K562 (cell line): ENCODE data around the gene CRYBG1. TPM values are rescaled to one million over a fixed set of nuclear protein-coding genes. Genes with fewer than 3 reads are reported as not detected.
A peak's percentile ranks its signal among the peaks of the same experiment; 100 is the strongest.

Experiments used
- CAMTA2 ChIP-seq: fragments of 250-450 bp; sonication (Bioruptor Pico); conservative IDR thresholded peaks from 2 replicates; pipeline ENCODE4 v1.5.1; 2022
- ETV5 ChIP-seq: sonication (generic); formaldehyde crosslinking; IDR thresholded peaks from 2 replicates; pipeline ENCODE4 v1.4.0; 2020; ENCODE audit warnings: low read depth, mild to moderate bottlenecking, missing genetic modification reagents
- EZH2 ChIP-seq: IDR thresholded peaks from 2 replicates; pipeline ENCODE4 v1.6.1; 2012; ENCODE audit warnings: low read depth, mild to moderate bottlenecking, inconsistent platforms, low read length, borderline replicate concordance
- FOXP1 ChIP-seq: sonication (generic); formaldehyde crosslinking; IDR thresholded peaks from 2 replicates; pipeline ENCODE4 v1.8.0; 2022; ENCODE audit warnings: mild to moderate bottlenecking, missing genetic modification reagents
- HEY1 ChIP-seq: fragments of 250-450 bp; sonication (Bioruptor Pico); IDR thresholded peaks from 2 replicates; pipeline ENCODE4 v1.5.0; 2020; ENCODE audit warnings: mild to moderate bottlenecking, moderate library complexity, borderline replicate concordance
- HMG20A ChIP-seq: fragments of 450-650 bp; formaldehyde crosslinking; conservative IDR thresholded peaks from 2 replicates; pipeline ENCODE4 v1.4.0; 2020; ENCODE audit warnings: mild to moderate bottlenecking, mixed read lengths
- HSF4 ChIP-seq: fragments of 250-450 bp; sonication (Bioruptor Pico); IDR thresholded peaks from 2 replicates; pipeline ENCODE4 v2.1.2; 2022; ENCODE audit warnings: mild to moderate bottlenecking, moderate library complexity, borderline replicate concordance
- IFI16 ChIP-seq: fragments of 250-450 bp; sonication (Bioruptor Pico); IDR thresholded peaks from 2 replicates; pipeline ENCODE4 v2.1.2; 2022; ENCODE audit warnings: mild to moderate bottlenecking, inconsistent platforms
- MECOM ChIP-seq: fragments of 250-450 bp; sonication (Bioruptor Pico); IDR thresholded peaks from 2 replicates; pipeline ENCODE4 v1.8.0; 2022; ENCODE audit warnings: inconsistent platforms
- MEF2D ChIP-seq: conservative IDR thresholded peaks from 2 replicates; pipeline ENCODE4 v1.6.1; 2016; ENCODE audit warnings: low read depth, missing genetic modification characterization, missing compliant biosample characterization
- NFE2 ChIP-seq: IDR thresholded peaks from 2 replicates; pipeline ENCODE4 v1.6.1; 2014; ENCODE audit warnings: antibody characterized with exemption, low read depth
- NFXL1 ChIP-seq: fragments of 450-650 bp; formaldehyde crosslinking; IDR thresholded peaks from 2 replicates; pipeline ENCODE4 v1.4.0; 2021; ENCODE audit warnings: mild to moderate bottlenecking
- POLR2H ChIP-seq: IDR thresholded peaks from 2 replicates; pipeline ENCODE4 v1.6.1; 2016; ENCODE audit warnings: missing genetic modification characterization, low read depth, mild to moderate bottlenecking, control low read depth, missing compliant biosample characterization, moderate library complexity
- PPARD ChIP-seq: fragments of 250-450 bp; sonication (Bioruptor Pico); IDR thresholded peaks from 2 replicates; pipeline ENCODE4 v1.8.0; 2022; ENCODE audit warnings: inconsistent platforms, mild to moderate bottlenecking, moderate library complexity
- SIRT6 ChIP-seq: IDR thresholded peaks from one replicate; pipeline ENCODE4 v1.6.1; 2012; ENCODE audit warnings: low read depth, mild to moderate bottlenecking, control low read depth, inconsistent platforms, low read length, moderate library complexity
- TCF7L2 ChIP-seq: fragments of 150-350 bp; IDR thresholded peaks from 2 replicates; pipeline ENCODE4 v1.6.1; 2016; ENCODE audit warnings: low read depth, mild to moderate bottlenecking, low read length, moderate library complexity
- XRCC5 ChIP-seq: fragments of 200-400 bp; formaldehyde crosslinking; IDR thresholded peaks from 2 replicates; pipeline ENCODE4 v1.6.1; 2017; ENCODE audit warnings: low read depth, mild to moderate bottlenecking, low read length
- ZBTB8A ChIP-seq: fragments of 450-650 bp; IDR thresholded peaks from 2 replicates; pipeline ENCODE4 v1.6.1; 2018; ENCODE audit warnings: mild to moderate bottlenecking, moderate library complexity; ENCODE audit not compliant: partially characterized antibody
- ZKSCAN3 ChIP-seq: fragments of 250-450 bp; sonication (Bioruptor Pico); IDR thresholded peaks from 2 replicates; pipeline ENCODE4 v1.4.0; 2020
- ZNF445 ChIP-seq: fragments of 250-450 bp; sonication (Bioruptor Pico); IDR thresholded peaks from 2 replicates; pipeline ENCODE4 v1.4.0; 2020; ENCODE audit warnings: low read depth, mild to moderate bottlenecking, moderate library complexity
- ZNF830 ChIP-seq: fragments of 250-450 bp; sonication (Bioruptor Pico); IDR thresholded peaks from 2 replicates; pipeline ENCODE4 v1.5.0; 2021; ENCODE audit warnings: mild to moderate bottlenecking
- polyA plus RNA-seq, 8 experiments: library from polyadenylated mRNA; depleted of rRNA in 4 of 8; stranded (reverse) in 5 of 8; unstranded in 3 of 8; fragments of >200 nt; fragmentation: Nextera tagmentation in 2 of 8; fragmentation: Illumina TruSeq in 1 of 8; extraction: Ambion mirVana in 2 of 8; extraction: Trizol in 1 of 8; gene quantifications; 2 replicates each; pipeline versions ENCODE4 v1.2.1 to v1.2.3, GENCODE V29; 2011 to 2014; ENCODE audit warnings: inconsistent platforms in 1 of 8, missing spikeins in 1 of 8
- total RNA-seq, 7 experiments: library from RNA; depleted of rRNA in 6 of 7; stranded (reverse); fragments of >200 nt in 6 of 7; fragmentation: Illumina TruSeq in 2 of 7; extraction: Trizol in 2 of 7; gene quantifications; 2 replicates each; pipeline versions ENCODE4 v1.2.1 to v1.2.3, GENCODE V29; 2011 to 2021; ENCODE audit warnings: low replicate concordance in 1 of 7
- TF ChIP-seq, protein P1 (sequence below): IDR thresholded peaks from 3 replicates; pipeline ENCODE4 v1.6.1; 2011; ENCODE audit warnings: borderline replicate concordance, mild to moderate bottlenecking; ENCODE audit not compliant: insufficient read length, insufficient read depth
- TF ChIP-seq, protein P2 (sequence below): fragments of 450-650 bp; formaldehyde crosslinking; IDR thresholded peaks from 2 replicates; pipeline ENCODE4 v1.4.0; 2020; ENCODE audit warnings: mild to moderate bottlenecking, moderate library complexity
- TF ChIP-seq, protein P3 (sequence below): fragments of 250-450 bp; sonication (Bioruptor Pico); IDR thresholded peaks from 2 replicates; pipeline ENCODE4 v1.9.0; 2021; ENCODE audit warnings: mild to moderate bottlenecking, inconsistent platforms
- TF ChIP-seq, protein P4 (sequence below): fragments of 250-450 bp; sonication (Bioruptor Pico); IDR thresholded peaks from 2 replicates; pipeline ENCODE4 v1.4.0; 2020

The CRYBG1 gene
- total and polyA plus RNA-seq, 9 of the 15 experiments (the other 6 are each of a cell fraction or from before 2014, with no cell fraction given), result 0.07 to 0.47 (median 0.11) TPM

DNA sequence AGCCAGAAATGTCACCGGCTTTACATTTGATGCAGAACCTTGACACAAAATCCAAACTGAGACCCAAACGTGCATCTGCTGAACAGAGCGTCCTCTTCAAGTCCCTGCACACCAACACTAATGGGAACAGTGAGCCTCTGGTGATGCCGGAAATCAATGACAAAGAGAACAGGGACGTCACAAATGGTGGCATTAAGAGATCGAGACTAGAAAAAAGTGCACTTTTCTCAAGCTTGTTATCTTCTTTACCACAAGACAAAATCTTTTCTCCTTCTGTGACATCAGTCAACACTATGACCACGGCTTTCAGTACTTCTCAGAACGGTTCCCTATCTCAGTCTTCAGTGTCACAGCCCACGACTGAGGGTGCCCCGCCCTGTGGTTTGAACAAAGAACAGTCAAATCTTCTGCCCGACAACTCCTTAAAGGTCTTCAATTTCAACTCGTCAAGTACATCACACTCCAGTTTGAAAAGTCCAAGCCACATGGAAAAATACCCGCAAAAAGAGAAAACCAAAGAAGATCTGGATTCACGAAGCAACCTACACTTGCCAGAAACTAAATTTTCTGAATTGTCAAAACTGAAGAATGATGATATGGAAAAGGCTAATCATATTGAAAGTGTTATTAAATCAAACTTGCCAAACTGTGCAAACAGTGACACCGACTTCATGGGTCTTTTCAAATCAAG, 160.3 kb downstream of the CRYBG1 start (continued):
- TF ChIP-seq, protein P1, sequence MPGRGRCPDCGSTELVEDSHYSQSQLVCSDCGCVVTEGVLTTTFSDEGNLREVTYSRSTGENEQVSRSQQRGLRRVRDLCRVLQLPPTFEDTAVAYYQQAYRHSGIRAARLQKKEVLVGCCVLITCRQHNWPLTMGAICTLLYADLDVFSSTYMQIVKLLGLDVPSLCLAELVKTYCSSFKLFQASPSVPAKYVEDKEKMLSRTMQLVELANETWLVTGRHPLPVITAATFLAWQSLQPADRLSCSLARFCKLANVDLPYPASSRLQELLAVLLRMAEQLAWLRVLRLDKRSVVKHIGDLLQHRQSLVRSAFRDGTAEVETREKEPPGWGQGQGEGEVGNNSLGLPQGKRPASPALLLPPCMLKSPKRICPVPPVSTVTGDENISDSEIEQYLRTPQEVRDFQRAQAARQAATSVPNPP, result no peak
- TF ChIP-seq POLR2H (tag) (no peak), ETV5 (CRISPR knock-in tag) (no peak), ZKSCAN3 (no peak), NFE2 (peak; percentile 60), FOXP1 (CRISPR knock-in tag) (no peak), IFI16 (CRISPR knock-in tag) (no peak), ZBTB8A (no peak), NFXL1 (no peak), SIRT6 (no peak), HSF4 (no peak), EZH2 (no peak; the same call in 1 of the 2 replicates), XRCC5 (no peak), ZNF445 (CRISPR knock-in tag) (no peak), TCF7L2 (no peak), MECOM (CRISPR knock-in tag) (no peak), CAMTA2 (no peak), ZNF830 (CRISPR knock-in tag) (no peak), HEY1 (no peak), PPARD (CRISPR knock-in tag) (no peak), HMG20A (CRISPR knock-in tag) (no peak), MEF2D (no peak)
- TF ChIP-seq, protein P2, sequence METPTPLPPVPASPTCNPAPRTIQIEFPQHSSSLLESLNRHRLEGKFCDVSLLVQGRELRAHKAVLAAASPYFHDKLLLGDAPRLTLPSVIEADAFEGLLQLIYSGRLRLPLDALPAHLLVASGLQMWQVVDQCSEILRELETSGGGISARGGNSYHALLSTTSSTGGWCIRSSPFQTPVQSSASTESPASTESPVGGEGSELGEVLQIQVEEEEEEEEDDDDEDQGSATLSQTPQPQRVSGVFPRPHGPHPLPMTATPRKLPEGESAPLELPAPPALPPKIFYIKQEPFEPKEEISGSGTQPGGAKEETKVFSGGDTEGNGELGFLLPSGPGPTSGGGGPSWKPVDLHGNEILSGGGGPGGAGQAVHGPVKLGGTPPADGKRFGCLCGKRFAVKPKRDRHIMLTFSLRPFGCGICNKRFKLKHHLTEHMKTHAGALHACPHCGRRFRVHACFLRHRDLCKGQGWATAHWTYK, result peak; percentile 23; the same call in 1 of the 2 replicates
- TF ChIP-seq, protein P3, sequence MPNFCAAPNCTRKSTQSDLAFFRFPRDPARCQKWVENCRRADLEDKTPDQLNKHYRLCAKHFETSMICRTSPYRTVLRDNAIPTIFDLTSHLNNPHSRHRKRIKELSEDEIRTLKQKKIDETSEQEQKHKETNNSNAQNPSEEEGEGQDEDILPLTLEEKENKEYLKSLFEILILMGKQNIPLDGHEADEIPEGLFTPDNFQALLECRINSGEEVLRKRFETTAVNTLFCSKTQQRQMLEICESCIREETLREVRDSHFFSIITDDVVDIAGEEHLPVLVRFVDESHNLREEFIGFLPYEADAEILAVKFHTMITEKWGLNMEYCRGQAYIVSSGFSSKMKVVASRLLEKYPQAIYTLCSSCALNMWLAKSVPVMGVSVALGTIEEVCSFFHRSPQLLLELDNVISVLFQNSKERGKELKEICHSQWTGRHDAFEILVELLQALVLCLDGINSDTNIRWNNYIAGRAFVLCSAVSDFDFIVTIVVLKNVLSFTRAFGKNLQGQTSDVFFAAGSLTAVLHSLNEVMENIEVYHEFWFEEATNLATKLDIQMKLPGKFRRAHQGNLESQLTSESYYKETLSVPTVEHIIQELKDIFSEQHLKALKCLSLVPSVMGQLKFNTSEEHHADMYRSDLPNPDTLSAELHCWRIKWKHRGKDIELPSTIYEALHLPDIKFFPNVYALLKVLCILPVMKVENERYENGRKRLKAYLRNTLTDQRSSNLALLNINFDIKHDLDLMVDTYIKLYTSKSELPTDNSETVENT (CRISPR knock-in tag), result no peak
- TF ChIP-seq, protein P4, sequence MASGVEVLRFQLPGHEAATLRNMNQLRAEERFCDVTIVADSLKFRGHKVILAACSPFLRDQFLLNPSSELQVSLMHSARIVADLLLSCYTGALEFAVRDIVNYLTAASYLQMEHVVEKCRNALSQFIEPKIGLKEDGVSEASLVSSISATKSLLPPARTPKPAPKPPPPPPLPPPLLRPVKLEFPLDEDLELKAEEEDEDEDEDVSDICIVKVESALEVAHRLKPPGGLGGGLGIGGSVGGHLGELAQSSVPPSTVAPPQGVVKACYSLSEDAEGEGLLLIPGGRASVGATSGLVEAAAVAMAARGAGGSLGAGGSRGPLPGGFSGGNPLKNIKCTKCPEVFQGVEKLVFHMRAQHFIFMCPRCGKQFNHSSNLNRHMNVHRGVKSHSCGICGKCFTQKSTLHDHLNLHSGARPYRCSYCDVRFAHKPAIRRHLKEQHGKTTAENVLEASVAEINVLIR (CRISPR knock-in tag), result peak; percentile 46; the same call in 1 of the 2 replicates
